Loucy (cell line): ENCODE measurements around the gene XG.

Experiments
- EZH2phosphoT487 ChIP-seq: fragments of 200-600 bp; IDR thresholded peaks from 2 replicates; pipeline ENCODE4 v1.6.1; 2018; ENCODE audit warnings: antibody characterized with exemption, mild to moderate bottlenecking, moderate library complexity, borderline replicate concordance
- TF ChIP-seq, protein P1 (sequence below): fragments of 200-600 bp; sonication (generic); conservative IDR thresholded peaks from 2 replicates; pipeline ENCODE4 v1.5.1; 2014; ENCODE audit warnings: mild to moderate bottlenecking, antibody characterized with exemption, low read length

DNA sequence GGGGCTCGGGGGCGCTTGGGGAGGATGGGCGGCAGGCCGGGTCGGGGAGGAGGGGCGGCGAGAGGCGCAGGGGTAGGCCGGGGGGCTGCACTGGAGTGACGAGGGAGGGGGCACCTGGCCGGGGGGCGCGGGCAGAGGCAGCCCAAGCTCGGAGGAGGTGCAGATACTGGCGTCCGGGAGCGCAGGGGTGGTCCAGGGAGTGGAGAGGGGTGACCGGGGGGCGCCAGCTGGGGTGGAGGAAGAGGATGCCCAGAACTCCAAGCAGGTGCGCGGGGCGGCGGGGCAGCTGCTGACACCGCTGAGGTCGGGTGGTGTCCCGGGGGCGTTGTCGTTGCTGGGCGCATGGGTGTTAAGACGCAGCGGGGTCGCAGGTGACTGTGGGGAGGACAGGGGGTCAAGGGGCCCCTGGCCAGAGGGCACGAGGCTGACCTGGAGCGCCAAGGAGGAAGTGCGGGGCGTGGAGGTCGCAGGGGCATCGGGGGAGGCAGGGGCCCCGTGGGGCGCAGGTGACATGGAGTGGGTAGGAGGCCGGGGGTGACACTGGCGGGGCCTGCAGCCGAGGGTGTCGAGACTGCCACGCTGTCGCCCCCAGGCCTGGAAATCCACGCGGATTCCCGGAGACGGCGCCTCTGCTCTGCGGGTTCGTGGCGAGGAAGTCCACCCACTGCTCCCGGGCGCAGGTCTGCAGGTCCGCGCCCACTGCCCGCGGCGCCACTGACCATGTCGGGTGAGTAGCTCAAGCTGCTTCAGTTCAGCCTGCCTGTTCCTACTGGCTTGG is 77.8 kb downstream of the XG start:
- TF ChIP-seq, protein P1, sequence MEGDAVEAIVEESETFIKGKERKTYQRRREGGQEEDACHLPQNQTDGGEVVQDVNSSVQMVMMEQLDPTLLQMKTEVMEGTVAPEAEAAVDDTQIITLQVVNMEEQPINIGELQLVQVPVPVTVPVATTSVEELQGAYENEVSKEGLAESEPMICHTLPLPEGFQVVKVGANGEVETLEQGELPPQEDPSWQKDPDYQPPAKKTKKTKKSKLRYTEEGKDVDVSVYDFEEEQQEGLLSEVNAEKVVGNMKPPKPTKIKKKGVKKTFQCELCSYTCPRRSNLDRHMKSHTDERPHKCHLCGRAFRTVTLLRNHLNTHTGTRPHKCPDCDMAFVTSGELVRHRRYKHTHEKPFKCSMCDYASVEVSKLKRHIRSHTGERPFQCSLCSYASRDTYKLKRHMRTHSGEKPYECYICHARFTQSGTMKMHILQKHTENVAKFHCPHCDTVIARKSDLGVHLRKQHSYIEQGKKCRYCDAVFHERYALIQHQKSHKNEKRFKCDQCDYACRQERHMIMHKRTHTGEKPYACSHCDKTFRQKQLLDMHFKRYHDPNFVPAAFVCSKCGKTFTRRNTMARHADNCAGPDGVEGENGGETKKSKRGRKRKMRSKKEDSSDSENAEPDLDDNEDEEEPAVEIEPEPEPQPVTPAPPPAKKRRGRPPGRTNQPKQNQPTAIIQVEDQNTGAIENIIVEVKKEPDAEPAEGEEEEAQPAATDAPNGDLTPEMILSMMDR, result no peak
- TF ChIP-seq EZH2phosphoT487, result no peak
